ENCODE results near the gene LRBA.
"Not testable (repeated sequence)": the region's sequence is repeated elsewhere in the genome, so short reads cannot be mapped to it uniquely, and the experiment has no call there.

- not testable (repeated sequence) for TF ChIP-seq POLR2AphosphoS5, POLR2A (IDR thresholded peaks at IDR 0.05; ENCODE audit: low read depth, low read length)
Observed at GRCh38 chr4:150918562-150918961, 96.5 kb downstream of the LRBA start.

All from GM12892 (cell line).